Suprapubic skin (tissue), 4 donors: Measurements from ENCODE around the gene RFX2.

Experiments
- CTCF ChIP-seq, 2 donors: fragments of 200-600 bp in 1 of 2; fragments of 450-650 bp in 1 of 2; sonication (generic) in 1 of 2; IDR thresholded peaks; one replicate each; pipeline ENCODE4 v1.5.1; 2016 to 2019; ENCODE audit warnings: antibody characterized with exemption in 2 of 2, mild to moderate bottlenecking in 1 of 2, moderate library complexity in 1 of 2
- EP300 ChIP-seq: sonication (generic); formaldehyde crosslinking; IDR thresholded peaks from one replicate; pipeline ENCODE4 v1.6.1; 2017; ENCODE audit warnings: antibody characterized with exemption
- POLR2A ChIP-seq, 2 donors: fragments of 450-650 bp; IDR thresholded peaks; one replicate each; pipeline ENCODE4 v1.6.1; 2017; ENCODE audit warnings: antibody characterized with exemption in 2 of 2, mild to moderate bottlenecking in 2 of 2, moderate library complexity in 2 of 2
- POLR2AphosphoS5 ChIP-seq, 3 donors: sonication (generic); formaldehyde crosslinking; IDR thresholded peaks; one replicate each; pipeline ENCODE4 v1.6.1; 2017; ENCODE audit warnings: antibody characterized with exemption in 3 of 3

GRCh38 chr19:5960005-5961001 is 150.0 kb downstream of the RFX2 start:
- TF ChIP-seq POLR2A (IDR thresholded peaks at IDR 0.05) = no peak
- TF ChIP-seq CTCF (IDR thresholded peaks at IDR 0.05) = no peak
- no peak for TF ChIP-seq POLR2AphosphoS5 (IDR thresholded peaks at IDR 0.05)
- no peak for TF ChIP-seq EP300
